Measurements from ENCODE around the gene FOXC1. TPM values are rescaled to one million over a fixed set of nuclear protein-coding genes. Genes with fewer than 3 reads are reported as not detected.

The FOXC1 gene
- total RNA-seq, 2 donors from 2014 or later: 13.5 to 23.6 TPM

GRCh38 chr6:1590580-1590979 lies 19.1 kb upstream of the FOXC1 start:
- TF ChIP-seq, protein P1, sequence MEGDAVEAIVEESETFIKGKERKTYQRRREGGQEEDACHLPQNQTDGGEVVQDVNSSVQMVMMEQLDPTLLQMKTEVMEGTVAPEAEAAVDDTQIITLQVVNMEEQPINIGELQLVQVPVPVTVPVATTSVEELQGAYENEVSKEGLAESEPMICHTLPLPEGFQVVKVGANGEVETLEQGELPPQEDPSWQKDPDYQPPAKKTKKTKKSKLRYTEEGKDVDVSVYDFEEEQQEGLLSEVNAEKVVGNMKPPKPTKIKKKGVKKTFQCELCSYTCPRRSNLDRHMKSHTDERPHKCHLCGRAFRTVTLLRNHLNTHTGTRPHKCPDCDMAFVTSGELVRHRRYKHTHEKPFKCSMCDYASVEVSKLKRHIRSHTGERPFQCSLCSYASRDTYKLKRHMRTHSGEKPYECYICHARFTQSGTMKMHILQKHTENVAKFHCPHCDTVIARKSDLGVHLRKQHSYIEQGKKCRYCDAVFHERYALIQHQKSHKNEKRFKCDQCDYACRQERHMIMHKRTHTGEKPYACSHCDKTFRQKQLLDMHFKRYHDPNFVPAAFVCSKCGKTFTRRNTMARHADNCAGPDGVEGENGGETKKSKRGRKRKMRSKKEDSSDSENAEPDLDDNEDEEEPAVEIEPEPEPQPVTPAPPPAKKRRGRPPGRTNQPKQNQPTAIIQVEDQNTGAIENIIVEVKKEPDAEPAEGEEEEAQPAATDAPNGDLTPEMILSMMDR (IDR thresholded peaks at IDR 0.05): no peak
- DNase-seq (ENCODE audit: low spot score): no peak
- Histone ChIP-seq H3K9me3 (no peaks in the 10 kb centered on the region), H3K27me3 (no peaks in the 10 kb centered on the region), H3K4me3 (no peak overlapping the region), H3K4me1 (no peaks in the 10 kb centered on the region), H3K36me3 (no peaks in the 10 kb centered on the region), H3K27ac (no peak overlapping the region)

DNA sequence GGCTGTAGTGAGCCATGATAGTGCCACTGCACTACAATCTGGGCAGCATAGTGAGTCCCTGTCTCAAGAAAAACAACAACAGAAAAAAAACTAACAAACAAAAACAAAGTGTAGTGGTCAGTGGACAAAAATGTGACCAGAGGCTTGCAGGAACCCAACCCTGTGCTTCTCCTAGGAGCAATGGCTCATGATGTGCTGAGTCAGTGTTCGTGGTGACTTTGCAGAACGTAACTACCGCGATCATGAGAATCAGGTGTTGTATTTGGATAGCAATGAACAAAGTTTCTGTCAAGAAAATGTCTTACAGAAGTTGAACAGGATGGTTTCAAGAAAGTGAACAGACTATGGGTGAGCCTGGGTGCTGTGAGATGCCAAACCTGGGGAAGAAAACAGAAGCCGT lies 18.5 kb upstream of the FOXC1 start:
- no peak for DNase-seq (ENCODE audit: low spot score)
- H3K27me3 ChIP-seq: no peaks in the 10 kb centered on the region

DNA sequence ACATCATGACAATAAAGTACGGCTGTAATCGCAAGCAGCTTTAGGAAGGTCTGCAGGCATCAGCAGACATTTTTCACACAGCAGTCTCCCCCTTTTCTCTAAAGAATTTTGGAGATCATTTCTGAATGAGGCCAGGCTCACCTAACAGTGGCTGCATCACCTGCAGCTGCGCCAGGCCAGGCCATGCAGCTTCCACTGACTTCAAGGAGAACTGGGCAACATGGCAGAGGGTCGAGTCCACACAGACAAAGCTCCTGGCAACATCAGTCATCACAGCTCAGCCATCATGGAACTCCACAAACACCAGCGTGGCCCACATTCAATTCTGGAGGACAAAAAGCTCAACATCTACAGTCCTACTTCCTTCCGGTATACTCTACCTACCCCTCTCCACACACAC lies 17.8 kb upstream of the FOXC1 start:
- DNase-seq (ENCODE audit: low spot score): no peak
- Histone ChIP-seq H3K4me1 (peaks cover 0 to 8% of the 10 kb centered on the region in 2 donors), H3K4me3 (no peak overlapping the region), H3K27me3 (no peaks in the 10 kb centered on the region), H3K9me3 (no peaks in the 10 kb centered on the region), H3K36me3 (no peaks in the 10 kb centered on the region), H3K27ac (no peak overlapping the region)
- TF ChIP-seq, protein P1 (IDR thresholded peaks at IDR 0.05): no peak

More for the DNA sequence above, 18.5 kb upstream of the FOXC1 start:
- no peak overlapping the region for H3K27ac ChIP-seq
- H3K4me1 ChIP-seq: peaks cover 0 to 5% of the 10 kb centered on the region in 2 donors
- H3K36me3 ChIP-seq: no peaks in the 10 kb centered on the region
- no peaks in the 10 kb centered on the region for H3K9me3 ChIP-seq
- H3K4me3 ChIP-seq: no peak overlapping the region
- TF ChIP-seq, protein P1 (IDR thresholded peaks at IDR 0.05): no peak

GRCh38 chr6:1592852-1593251 lies 16.9 kb upstream of the FOXC1 start:
- Histone ChIP-seq H3K36me3 (no peaks in the 10 kb centered on the region), H3K27ac (no peak overlapping the region), H3K4me3 (no peak overlapping the region), H3K4me1 (peaks cover 0 to 8% of the 10 kb centered on the region in 2 donors), H3K9me3 (no peaks in the 10 kb centered on the region), H3K27me3 (no peaks in the 10 kb centered on the region)
- TF ChIP-seq, protein P1 (IDR thresholded peaks at IDR 0.05): no peak
- no peak for DNase-seq (ENCODE audit: low spot score)

- Histone ChIP-seq H3K9me3 (no peaks in the 10 kb centered on the region), H3K27ac (no peak overlapping the region), H3K27me3 (no peaks in the 10 kb centered on the region), H3K4me3 (no peak overlapping the region), H3K36me3 (no peaks in the 10 kb centered on the region), H3K4me1 (peaks cover 0 to 8% of the 10 kb centered on the region in 2 donors)
- TF ChIP-seq, protein P1 (IDR thresholded peaks at IDR 0.05): no peak
- no peak for DNase-seq (ENCODE audit: low spot score)
These were observed 16.3 kb upstream of the FOXC1 start for GRCh38 chr6:1593286-1593957.

DNA sequence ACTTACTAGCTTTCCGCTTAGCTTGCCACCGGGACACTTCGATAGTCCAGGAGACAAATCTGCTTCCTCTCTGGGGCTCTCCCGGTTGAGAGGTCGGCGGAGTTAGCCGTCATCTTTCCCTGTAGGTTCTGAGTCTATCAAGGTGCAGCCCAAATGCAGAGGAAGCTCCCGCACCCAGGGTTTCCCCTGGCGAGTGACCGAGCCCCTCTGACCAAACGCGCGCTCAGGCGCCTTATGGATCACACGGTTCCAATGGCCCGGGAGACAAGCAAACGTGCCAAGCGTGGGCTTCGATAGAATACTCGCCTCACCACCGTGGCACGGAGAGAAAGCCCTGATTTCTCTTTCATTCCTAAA lies 15.8 kb upstream of the FOXC1 start:
- H3K36me3 ChIP-seq: no peaks in the 10 kb centered on the region
- no peak overlapping the region for H3K27ac ChIP-seq
- H3K27me3 ChIP-seq: no peaks in the 10 kb centered on the region
- no peak overlapping the region for H3K4me3 ChIP-seq
- H3K9me3 ChIP-seq: no peaks in the 10 kb centered on the region
- no peak for DNase-seq (ENCODE audit: low spot score)
- H3K4me1 ChIP-seq: peaks cover 0 to 8% of the 10 kb centered on the region in 2 donors
- TF ChIP-seq, protein P1 (IDR thresholded peaks at IDR 0.05): no peak
